Tongue (tissue), 2 donors: ENCODE measurements around the gene ITIH1. TPM values are rescaled to one million over a fixed set of nuclear protein-coding genes. Genes with fewer than 3 reads are reported as not detected.
"Not testable (repeated sequence)": the region's sequence is repeated elsewhere in the genome, so short reads cannot be mapped to it uniquely, and the experiment has no call there.

ENCODE experiments used
- DNase-seq: peaks from one replicate; pipeline ENCODE4 v3.0.0-alpha.2; 2015
- total RNA-seq: library from RNA; depleted of rRNA; stranded (reverse); fragments of >200 nt; gene quantifications from one replicate; pipeline ENCODE4 v1.2.3, GENCODE V29; 2014

The ITIH1 gene, protein sequence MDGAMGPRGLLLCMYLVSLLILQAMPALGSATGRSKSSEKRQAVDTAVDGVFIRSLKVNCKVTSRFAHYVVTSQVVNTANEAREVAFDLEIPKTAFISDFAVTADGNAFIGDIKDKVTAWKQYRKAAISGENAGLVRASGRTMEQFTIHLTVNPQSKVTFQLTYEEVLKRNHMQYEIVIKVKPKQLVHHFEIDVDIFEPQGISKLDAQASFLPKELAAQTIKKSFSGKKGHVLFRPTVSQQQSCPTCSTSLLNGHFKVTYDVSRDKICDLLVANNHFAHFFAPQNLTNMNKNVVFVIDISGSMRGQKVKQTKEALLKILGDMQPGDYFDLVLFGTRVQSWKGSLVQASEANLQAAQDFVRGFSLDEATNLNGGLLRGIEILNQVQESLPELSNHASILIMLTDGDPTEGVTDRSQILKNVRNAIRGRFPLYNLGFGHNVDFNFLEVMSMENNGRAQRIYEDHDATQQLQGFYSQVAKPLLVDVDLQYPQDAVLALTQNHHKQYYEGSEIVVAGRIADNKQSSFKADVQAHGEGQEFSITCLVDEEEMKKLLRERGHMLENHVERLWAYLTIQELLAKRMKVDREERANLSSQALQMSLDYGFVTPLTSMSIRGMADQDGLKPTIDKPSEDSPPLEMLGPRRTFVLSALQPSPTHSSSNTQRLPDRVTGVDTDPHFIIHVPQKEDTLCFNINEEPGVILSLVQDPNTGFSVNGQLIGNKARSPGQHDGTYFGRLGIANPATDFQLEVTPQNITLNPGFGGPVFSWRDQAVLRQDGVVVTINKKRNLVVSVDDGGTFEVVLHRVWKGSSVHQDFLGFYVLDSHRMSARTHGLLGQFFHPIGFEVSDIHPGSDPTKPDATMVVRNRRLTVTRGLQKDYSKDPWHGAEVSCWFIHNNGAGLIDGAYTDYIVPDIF
- not detected for total RNA-seq

DNA sequence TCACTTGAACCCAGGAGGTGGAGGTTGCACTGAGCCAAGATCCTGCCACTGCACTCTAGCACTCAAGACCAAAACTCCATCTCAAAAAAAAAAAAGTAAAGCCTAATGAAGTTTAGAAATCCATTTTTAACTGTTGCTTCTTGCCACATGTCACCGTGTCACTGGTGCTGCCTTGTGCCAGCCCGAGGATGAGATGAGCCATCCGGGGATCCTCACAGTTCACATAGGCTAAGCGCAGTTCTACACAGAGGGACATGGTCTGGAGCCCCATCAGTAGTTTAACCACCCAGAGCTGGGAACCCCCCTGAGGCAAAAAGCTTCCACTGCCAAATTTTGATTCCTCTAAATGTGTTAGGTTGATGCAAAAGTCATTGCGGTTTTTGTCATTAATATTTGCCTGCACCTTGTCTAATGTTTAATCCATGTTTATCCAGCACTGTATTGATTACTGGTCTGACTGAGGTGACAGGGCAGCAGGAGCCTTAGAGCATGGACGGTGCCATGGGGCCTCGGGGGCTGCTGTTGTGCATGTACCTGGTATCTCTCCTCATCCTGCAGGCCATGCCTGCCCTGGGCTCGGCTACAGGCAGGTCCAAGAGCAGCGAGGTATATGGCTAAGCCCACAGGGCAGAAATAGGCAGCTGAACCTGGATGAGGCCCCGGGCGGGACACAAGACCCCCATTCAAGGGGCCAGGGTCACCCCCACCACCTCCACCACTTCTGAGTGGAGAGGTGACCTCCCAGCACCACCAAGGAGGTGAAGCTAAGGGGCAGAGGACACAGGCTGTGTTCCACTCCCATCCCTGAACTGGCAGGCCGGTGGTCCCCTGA, at the start of gene ITIH1:
ITIH1 (plus strand) TSS at position 473 of the 832 bp plus-strand sequence; CDS start at position 490, 17 bp downstream.
- no peak for DNase-seq

DNA sequence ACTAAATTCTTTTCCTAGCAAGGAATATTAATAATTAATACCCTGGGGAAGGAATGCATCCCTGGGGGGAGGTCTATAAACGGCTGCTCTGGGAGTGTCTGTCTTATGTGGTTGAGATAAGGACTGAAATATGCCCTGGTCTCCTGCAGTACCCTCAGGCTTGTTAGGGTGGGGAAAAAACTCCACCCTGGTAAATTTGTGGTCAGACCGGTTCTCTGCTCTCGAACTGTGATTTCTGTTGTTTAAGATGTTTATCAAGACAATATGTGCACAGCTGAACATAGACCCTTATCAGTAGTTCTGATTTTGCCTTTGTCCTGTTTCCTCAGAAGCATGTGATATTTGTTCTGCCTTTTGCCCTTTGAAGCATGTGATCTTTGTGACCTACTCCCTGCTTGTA, 48.6 kb upstream of the ITIH1 start:
- not testable (repeated sequence) for DNase-seq

DNA sequence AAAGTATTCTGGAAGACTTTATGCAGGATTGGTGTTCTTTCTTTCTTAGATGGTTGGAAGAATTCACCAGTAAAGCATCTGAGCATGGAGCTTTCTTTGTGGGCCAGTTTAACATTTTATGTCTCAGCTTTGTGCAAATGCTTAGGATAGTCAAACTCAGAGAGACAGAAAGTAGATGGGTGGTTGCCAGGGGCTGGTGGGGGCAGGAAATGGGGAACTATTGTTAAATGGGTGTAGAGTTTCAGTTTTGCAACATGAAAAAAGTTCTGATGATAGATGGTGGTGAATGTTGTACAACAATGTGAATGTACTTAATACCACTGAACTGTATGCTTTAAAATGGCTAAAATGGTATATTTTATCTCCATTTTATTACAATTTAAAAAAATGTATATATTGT, 46.7 kb upstream of the ITIH1 start:
- DNase-seq: no peak

- DNase-seq: no peak
Measured at GRCh38 chr3:52731590-52731989, 45.8 kb upstream of the ITIH1 start.

DNA sequence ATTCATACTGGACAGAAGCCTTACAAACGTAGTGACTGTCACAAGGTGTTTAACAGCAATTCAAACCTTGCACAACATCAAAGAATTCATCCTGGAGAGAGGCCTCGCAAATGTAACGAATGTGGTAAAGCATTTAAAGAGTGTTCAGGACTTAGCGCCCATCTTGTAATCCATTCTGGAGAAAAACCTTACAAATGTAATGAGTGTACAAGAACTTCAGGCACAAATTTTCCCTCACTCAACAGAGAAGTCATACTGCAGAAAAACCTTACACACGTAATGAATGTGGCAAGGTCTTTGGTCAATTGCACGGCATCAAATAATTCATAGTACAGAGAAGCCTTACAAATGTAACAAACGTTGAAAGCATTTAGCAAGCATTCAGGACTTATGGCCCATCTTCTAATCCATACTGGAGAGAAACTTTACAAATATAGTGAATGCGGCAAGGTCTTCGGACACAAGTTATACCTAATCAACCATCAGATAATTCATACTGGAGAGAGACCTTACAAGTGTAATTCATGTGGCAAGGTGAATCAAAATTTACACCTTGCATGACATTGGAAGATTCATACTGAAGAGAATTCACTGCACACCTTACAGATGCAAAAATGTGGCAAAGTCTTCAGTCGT, 44.0 kb upstream of the ITIH1 start:
- no peak for DNase-seq

- no peak for DNase-seq
Measured at GRCh38 chr3:52739730-52740129, 37.7 kb upstream of the ITIH1 start.

- DNase-seq: peak; percentile 49
Measured at GRCh38 chr3:52742418-52743041, 34.9 kb upstream of the ITIH1 start.

- no peak for DNase-seq
Measured at GRCh38 chr3:52743152-52743551, 34.2 kb upstream of the ITIH1 start.

DNA sequence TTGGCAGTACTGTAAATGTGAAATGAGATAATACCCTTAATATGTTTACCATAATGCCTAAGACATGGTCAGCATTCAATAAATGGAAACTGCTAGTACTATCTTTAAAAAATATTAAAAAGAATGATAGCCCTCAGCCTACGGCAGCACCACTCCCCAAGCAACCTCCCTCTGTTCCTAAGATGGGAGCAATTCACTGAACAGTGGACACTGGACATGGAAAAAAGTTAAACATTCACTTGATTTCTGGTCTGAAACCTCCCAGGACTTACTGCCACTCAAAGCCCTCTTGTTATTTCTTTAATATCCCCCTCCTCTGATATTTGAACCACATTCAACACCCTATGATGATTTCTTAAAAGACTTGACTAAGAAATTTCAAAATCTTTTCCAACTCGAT, 33.7 kb upstream of the ITIH1 start:
- DNase-seq: no peak

DNA sequence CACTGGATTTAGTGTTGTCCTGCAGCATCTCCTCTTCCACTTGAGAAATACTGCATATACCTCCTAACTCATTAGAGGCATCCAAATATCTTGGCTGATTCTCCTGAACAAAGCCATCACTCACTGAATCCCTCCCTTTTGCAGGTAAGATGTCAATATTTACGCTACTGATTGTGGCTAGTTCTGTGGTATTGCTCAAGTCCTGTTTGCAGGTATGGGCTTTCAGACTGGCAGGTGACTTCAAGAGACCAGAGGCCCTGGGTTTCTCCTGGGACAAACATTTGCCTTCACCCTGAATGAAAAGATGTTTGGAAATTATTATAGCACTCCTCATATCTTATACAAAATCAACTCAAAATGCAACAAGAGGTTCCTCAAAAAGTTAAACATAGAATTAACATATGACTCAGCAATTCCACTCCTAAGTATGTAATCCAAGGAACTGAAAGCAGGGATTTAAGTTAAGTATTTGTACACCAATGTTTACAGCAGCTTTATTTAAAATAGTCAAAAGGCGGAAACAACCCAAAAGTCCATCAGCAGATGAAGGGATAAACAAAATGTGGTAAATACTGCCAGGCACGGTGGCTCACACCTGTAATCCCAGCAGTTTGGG, 25.2 kb upstream of the ITIH1 start:
- DNase-seq: no peak

GRCh38 chr3:52754373-52754772, 23.0 kb upstream of the ITIH1 start:
- DNase-seq: no peak

GRCh38 chr3:52756141-52756540, 21.3 kb upstream of the ITIH1 start:
- DNase-seq: no peak

- no peak for DNase-seq
Measured at GRCh38 chr3:52763466-52763865, 13.9 kb upstream of the ITIH1 start.

- no peak for DNase-seq
Measured at GRCh38 chr3:52769786-52770455, 7.5 kb upstream of the ITIH1 start.

DNA sequence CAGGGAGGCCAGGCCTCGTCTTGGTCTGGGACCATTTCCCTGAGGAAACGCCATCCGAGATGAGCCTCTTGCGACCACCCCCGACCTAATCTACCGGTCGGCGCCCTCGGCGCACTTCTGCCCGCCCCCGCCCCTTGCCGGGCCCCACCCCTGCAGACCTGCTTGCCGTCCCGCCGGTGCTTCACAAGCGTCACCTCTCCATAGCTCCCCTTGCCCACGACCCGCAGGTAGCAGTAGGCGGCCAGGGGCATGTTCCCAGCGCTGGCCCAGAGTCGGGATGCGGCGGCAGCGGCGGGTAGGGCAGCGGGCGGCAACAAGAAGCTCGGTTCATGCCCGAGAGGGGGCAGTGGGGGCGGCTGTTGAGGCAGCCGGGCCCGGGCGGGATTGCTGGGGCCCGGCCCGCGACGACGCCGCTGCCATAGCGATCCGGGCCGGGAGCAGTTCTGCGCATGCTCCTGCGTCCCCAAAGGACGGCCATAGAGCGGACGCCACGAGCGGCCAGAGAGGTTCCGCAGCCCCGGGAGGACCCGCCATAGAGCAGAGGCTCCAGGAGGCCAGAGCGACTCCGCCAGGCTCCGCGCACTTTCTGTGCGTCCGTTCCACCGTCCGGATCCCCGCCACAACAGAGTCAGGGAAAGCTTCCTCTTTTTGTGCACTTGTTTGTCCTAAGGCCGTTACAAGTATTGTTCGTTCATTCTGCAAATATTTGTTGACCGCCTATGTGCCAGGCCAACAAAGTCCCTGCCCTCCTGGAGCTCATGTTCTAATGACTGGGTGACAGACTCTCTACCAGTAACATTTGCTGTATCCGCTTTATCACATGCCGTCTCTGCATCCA, 6.7 kb upstream of the ITIH1 start, which contains the start of gene NEK4:
NEK4 (minus strand) TSS at position 445 of the 838 bp plus-strand sequence; CDS start at position 251, 194 bp downstream.
- DNase-seq: peak; percentile 97

- DNase-seq: no peak
Measured at GRCh38 chr3:52771334-52771681, 6.1 kb upstream of the ITIH1 start.

GRCh38 chr3:52771702-52772101, 5.7 kb upstream of the ITIH1 start:
- DNase-seq: no peak

GRCh38 chr3:52773361-52774065, 3.9 kb upstream of the ITIH1 start:
- DNase-seq: no peak
